OCI-LY1 (cell line): ENCODE data around the gene CDYL2.

Experiments
- H2AFZ ChIP-seq: fragments of 200-600 bp; sonication (generic), shearing (Covaris generic); 2 replicates; pipeline ENCODE4 v1.6.0; 2014; ENCODE audit warnings: antibody characterized with exemption, mild to moderate bottlenecking, low read length
- H3F3A ChIP-seq: fragments of 200-600 bp; sonication (generic), shearing (Covaris generic); 2 replicates; pipeline ENCODE4 v1.6.0; 2014; ENCODE audit warnings: mild to moderate bottlenecking, antibody characterized with exemption, low read length, moderate library complexity; ENCODE audit not compliant: insufficient read depth
- H3K27ac ChIP-seq: fragments of 200-600 bp; sonication (generic); 2 replicates; pipeline ENCODE4 v1.5.1; 2014; ENCODE audit warnings: low read length, mixed run types, mild to moderate bottlenecking, low read depth; ENCODE audit not compliant: poor library complexity, severe bottlenecking
- H3K27me3 ChIP-seq: fragments of 200-600 bp; sonication (generic); 2 replicates; pipeline ENCODE4 v1.6.0; 2014; ENCODE audit warnings: antibody characterized with exemption, mild to moderate bottlenecking, low read length, moderate library complexity; ENCODE audit not compliant: insufficient read depth
- H3K36me3 ChIP-seq: fragments of 200-600 bp; sonication (generic); 2 replicates; pipeline ENCODE4 v1.6.1; 2014; ENCODE audit warnings: mild to moderate bottlenecking, antibody characterized with exemption, low read length, moderate library complexity, mixed read lengths; ENCODE audit not compliant: insufficient read depth
- H3K4me1 ChIP-seq: fragments of 200-600 bp; sonication (generic); 2 replicates; pipeline ENCODE4 v1.5.1; 2014; ENCODE audit warnings: mild to moderate bottlenecking, low read length, moderate library complexity; ENCODE audit not compliant: insufficient read depth, severe bottlenecking
- H3K4me2 ChIP-seq: fragments of 200-600 bp; sonication (generic), shearing (Covaris generic); 2 replicates; pipeline ENCODE4 v1.6.1; 2014; ENCODE audit warnings: low read length
- H3K4me3 ChIP-seq: fragments of 200-600 bp; sonication (generic); 2 replicates; pipeline ENCODE4 v1.5.1; 2014; ENCODE audit warnings: low read length, low read depth, mild to moderate bottlenecking, mixed read lengths; ENCODE audit not compliant: poor library complexity, severe bottlenecking
- H3K79me2 ChIP-seq: fragments of 200-600 bp; shearing (Covaris generic); 2 replicates; pipeline ENCODE4 v1.6.1; 2016; ENCODE audit warnings: mixed run types, low read length, mixed read lengths; ENCODE audit not compliant: insufficient read depth
- H3K9ac ChIP-seq: fragments of 200-600 bp; sonication (generic), shearing (Covaris generic); 2 replicates; pipeline ENCODE4 v1.6.1; 2014; ENCODE audit warnings: mild to moderate bottlenecking, low read length, mixed read lengths
- H3K9me2 ChIP-seq: fragments of 200-600 bp; sonication (generic), shearing (Covaris generic); 2 replicates; pipeline ENCODE4 v1.6.1; 2014; ENCODE audit warnings: low read depth, mild to moderate bottlenecking, low read length, mixed read lengths
- H3K9me3 ChIP-seq: fragments of 200-600 bp; shearing (Covaris generic); 2 replicates; pipeline ENCODE4 v1.6.1; 2014; ENCODE audit warnings: low read length, mixed read lengths
- H4K20me1 ChIP-seq: fragments of 200-600 bp; sonication (generic), shearing (Covaris generic); 2 replicates; pipeline ENCODE4 v1.6.0; 2016; ENCODE audit warnings: mild to moderate bottlenecking, low read length; ENCODE audit not compliant: insufficient read depth
- CTCF ChIP-seq: fragments of 200-600 bp; sonication (generic), shearing (Covaris generic); IDR thresholded peaks from 2 replicates; pipeline ENCODE4 v1.5.1; 2017; ENCODE audit warnings: mild to moderate bottlenecking, antibody characterized with exemption, low read length, moderate library complexity, mixed read lengths
- EZH2 ChIP-seq: fragments of 200-600 bp; sonication (generic), shearing (Covaris generic); IDR thresholded peaks from 2 replicates; pipeline ENCODE4 v1.8.0; 2017; ENCODE audit warnings: borderline replicate concordance, mixed run types, mild to moderate bottlenecking, antibody characterized with exemption, low read length, moderate library complexity, mixed read lengths

Gene CDYL2

GRCh38 chr16:80594756-80595155 lies 209.6 kb downstream of the CDYL2 start:
- no peak overlapping the region for H2AFZ ChIP-seq
- no peaks in the 10 kb centered on the region for H3K9me2 ChIP-seq
- H3K36me3 ChIP-seq, result no peaks in the 10 kb centered on the region
- H3K4me3 ChIP-seq, result no peak overlapping the region
- no peak overlapping the region for H3K9ac ChIP-seq
- no peaks in the 10 kb centered on the region for H3K9me3 ChIP-seq
- no peaks in the 10 kb centered on the region for H3K4me1 ChIP-seq
- no peaks in the 10 kb centered on the region for H3K27me3 ChIP-seq
- TF ChIP-seq CTCF (no peak), EZH2 (no peak)
- H3F3A ChIP-seq, result no peaks in the 10 kb centered on the region
- H4K20me1 ChIP-seq, result no peaks in the 10 kb centered on the region
- H3K79me2 ChIP-seq, result no peaks in the 10 kb centered on the region
- H3K27ac ChIP-seq, result no peak overlapping the region
- no peak overlapping the region for H3K4me2 ChIP-seq

GRCh38 chr16:80592273-80592672 lies 212.1 kb downstream of the CDYL2 start:
- Histone ChIP-seq H2AFZ (no peak overlapping the region), H3K27ac (no peak overlapping the region), H3K9ac (no peak overlapping the region), H3K4me2 (no peak overlapping the region), H3K4me3 (no peak overlapping the region), H3K79me2 (no peaks in the 10 kb centered on the region), H3K4me1 (no peaks in the 10 kb centered on the region), H3K9me3 (no peaks in the 10 kb centered on the region), H3K9me2 (no peaks in the 10 kb centered on the region), H3K36me3 (no peaks in the 10 kb centered on the region), H4K20me1 (no peaks in the 10 kb centered on the region), H3F3A (no peaks in the 10 kb centered on the region), H3K27me3 (no peaks in the 10 kb centered on the region)
- TF ChIP-seq CTCF, result no peak
- TF ChIP-seq EZH2, result no peak

- Histone ChIP-seq H2AFZ (no peak overlapping the region), H3K4me2 (no peak overlapping the region), H3K9ac (no peak overlapping the region), H3K4me1 (no peaks in the 10 kb centered on the region), H4K20me1 (no peaks in the 10 kb centered on the region), H3K9me2 (no peaks in the 10 kb centered on the region), H3K4me3 (no peak overlapping the region), H3K27me3 (no peaks in the 10 kb centered on the region), H3K36me3 (no peaks in the 10 kb centered on the region), H3K79me2 (no peaks in the 10 kb centered on the region), H3K27ac (no peak overlapping the region), H3F3A (no peaks in the 10 kb centered on the region), H3K9me3 (no peaks in the 10 kb centered on the region)
- TF ChIP-seq CTCF, result no peak
- TF ChIP-seq EZH2, result no peak
Measured at GRCh38 chr16:80591071-80591915, 213.1 kb downstream of the CDYL2 start.
